CD4-positive, alpha-beta T cell treated with Interleukin-17A for 1 hour (primary cell): ENCODE measurements around the gene MUSTN1.

Experiments
- DNase-seq: peaks from one replicate; pipeline ENCODE4 v3.0.0-alpha.2; 2020

MUSTN1 gene

GRCh38 chr3:52798978-52799476, 35.8 kb downstream of the MUSTN1 start:
- peak; percentile 11 for DNase-seq

DNA sequence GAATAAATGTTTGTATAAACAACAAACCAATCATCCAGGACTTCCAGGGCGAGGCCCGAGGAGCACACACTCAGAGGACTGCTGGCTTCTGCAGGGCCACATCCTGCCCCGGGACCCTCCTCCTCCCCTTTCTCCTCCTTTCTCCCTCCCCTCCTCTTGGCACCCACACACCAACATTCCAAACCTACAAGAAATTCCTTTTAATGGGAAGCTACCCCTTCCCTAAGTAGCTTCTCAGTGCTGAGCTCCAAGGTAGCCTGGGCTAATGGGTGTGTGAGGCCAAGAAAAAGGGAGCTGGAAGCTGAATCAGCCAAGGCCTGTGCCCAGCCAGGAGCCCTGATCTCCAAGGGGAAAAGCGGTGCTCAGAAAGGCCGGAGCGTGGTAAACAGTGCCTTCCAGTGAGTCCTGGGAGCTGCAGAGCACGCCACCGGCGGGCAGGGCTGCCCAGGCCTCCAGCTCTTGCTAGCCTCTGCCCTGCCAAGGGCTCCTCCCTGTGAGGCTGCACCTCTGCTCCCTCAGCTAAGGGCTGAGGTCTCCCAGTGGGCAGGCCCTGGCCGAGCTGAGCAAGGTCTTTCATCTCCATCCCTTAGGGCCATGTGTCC, 36.3 kb downstream of the MUSTN1 start:
- DNase-seq, result no peak

GRCh38 chr3:52796411-52796810, 38.4 kb downstream of the MUSTN1 start:
- DNase-seq, result no peak

- no peak for DNase-seq
These were observed 39.4 kb downstream of the MUSTN1 start for GRCh38 chr3:52795298-52795900.

- no peak for DNase-seq
These were observed 40.2 kb downstream of the MUSTN1 start, which contains the start of gene ITIH3 for GRCh38 chr3:52794612-52795099. Gene ITIH3, plus strand, starts transcription at chr3:52794796. Its CDS starts 8 bp downstream, at chr3:52794804.

DNA sequence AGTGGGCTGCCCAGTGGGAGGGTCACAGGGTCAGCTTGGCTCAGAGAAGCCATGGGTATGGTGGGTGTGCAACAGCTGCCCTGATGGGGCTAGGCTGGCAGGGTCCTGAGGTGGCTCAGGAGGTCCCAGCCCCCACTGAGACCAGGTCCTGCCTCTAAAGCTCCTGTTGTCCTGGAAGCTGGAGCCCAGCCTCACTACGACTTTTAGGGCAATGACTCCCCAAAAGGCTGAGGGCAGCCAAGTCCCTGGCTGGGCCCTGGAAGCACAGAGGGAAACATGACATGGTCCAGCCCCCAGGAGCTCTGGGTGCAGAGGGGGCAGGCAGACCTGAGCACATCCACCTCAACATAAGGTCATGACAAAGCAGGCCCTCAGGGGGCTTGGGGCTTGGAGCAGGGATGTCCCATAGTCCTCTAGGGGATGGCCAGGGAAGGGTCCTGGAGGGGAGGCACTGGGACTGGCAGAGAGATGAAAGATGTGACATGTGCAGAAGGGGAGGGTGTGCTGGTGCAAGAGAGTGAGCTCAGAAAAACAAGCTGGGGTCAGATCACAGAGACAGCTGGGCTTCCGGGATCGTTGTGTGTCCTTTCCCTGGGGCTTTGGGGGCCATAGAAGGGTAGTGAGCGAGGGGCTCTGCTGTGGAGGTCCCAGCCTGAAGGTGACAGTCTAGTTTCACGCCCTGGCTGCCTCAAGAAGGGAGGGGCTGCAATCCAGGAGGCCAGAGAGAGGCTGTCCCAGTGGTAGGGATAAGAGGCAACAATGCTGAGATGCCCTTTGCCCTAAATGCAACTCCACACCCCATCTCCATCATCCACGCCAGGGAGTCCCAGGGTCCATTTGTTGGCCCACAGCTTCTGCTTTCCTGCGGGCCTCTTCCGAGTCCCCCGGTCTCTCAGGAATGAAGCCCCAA, 40.9 kb downstream of the MUSTN1 start:
- no peak for DNase-seq

DNA sequence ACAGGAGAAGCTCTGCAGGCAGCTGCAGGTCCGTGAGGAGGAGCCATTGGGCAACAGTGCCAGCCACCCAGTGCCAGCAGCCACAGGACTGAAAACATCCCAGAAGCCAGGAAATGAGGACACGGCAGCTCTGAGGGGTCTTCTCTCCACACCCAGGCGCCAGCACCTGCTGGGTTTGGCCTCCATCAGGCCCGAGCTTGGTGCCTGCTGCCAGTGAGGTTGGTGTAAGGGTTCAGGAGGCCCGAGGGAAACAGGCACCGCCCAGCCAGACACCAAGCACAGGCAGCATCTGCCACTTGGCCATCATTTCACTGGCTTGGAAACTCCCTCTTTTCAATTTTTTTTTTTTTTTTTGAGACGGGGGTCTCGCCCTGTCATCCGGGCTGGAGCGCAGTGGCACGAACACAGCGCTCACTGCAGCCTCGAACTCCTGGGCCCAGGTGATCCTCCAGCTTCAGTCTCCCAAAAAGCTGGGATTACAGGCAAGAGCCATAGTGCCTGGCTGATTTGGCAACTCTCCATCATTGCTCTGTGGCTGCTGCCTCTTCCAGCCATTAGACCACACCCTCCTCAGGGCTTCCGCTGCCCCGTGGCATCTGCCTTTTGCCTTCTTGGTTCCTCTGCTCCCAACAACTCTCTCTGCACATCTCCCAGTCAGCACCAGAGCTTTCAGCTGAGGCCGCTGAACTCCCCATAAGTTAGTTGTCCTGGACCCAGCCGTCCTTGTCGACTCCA, 41.7 kb downstream of the MUSTN1 start:
- DNase-seq, result no peak

DNA sequence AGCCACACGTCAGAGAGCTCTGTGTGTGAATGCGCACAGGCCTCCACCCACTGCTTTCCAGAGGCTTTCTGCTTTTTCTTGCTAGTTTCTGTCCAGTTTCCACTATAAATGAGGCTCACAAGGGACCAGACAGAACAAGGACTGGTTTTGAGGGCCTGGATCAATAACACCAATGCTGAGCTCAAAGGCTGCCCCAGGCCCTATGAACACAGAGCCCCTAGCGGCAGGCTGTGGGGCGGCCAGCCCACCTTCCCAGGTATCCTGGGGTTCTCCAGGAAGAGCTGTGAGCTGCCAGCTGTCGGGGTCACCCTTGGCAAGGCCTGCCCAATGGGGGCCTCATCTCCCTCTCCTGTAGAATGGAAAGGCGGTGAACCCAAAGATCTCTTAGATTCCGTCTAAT, 42.4 kb downstream of the MUSTN1 start:
- DNase-seq, result no peak

DNA sequence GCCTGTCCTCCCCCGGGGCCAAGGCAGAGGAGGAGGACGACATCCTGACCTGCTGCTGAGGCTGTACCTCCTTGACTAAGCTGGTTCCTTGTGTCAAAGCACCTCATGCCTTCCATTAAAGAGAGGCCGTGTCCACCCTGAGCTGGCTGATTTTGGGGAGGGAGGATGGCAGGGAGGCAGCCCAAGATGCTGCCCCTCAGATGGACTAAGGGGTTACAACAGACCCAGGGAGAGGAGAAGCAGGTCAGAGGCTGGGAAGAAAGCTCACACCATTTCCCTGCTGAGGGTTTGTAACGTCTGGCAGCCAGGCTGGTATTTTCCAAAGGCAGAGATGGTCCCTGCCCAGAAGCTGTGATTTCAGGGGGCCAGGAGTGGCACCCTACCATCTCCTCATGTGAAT, 42.9 kb downstream of the MUSTN1 start:
- no peak for DNase-seq

DNA sequence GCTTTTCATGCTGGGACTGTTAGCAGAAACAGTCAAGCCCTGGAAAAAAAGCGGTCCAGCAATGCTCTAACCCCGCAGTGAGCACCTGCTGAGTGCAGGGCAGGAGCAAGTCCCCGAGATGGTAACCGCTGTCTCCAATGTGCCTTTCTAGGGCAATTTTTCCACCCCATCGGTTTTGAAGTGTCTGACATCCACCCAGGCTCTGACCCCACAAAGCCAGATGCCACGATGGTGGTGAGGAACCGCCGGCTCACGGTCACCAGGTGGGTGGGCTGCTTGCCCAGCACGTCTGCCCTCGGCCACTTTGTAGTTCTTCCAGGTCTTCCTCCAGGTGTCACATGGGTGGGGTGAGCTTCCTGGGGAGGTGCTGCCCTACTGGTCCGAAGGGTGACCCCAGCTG, 43.5 kb downstream of the MUSTN1 start:
- no peak for DNase-seq

- no peak for DNase-seq
These were observed 44.1 kb downstream of the MUSTN1 start for GRCh38 chr3:52790741-52791140.

- DNase-seq, result no peak
These were observed 44.5 kb downstream of the MUSTN1 start for GRCh38 chr3:52790337-52790736.

- no peak for DNase-seq
These were observed 45.1 kb downstream of the MUSTN1 start for GRCh38 chr3:52789746-52790040.

GRCh38 chr3:52788890-52789745, 45.7 kb downstream of the MUSTN1 start:
- no peak for DNase-seq

DNA sequence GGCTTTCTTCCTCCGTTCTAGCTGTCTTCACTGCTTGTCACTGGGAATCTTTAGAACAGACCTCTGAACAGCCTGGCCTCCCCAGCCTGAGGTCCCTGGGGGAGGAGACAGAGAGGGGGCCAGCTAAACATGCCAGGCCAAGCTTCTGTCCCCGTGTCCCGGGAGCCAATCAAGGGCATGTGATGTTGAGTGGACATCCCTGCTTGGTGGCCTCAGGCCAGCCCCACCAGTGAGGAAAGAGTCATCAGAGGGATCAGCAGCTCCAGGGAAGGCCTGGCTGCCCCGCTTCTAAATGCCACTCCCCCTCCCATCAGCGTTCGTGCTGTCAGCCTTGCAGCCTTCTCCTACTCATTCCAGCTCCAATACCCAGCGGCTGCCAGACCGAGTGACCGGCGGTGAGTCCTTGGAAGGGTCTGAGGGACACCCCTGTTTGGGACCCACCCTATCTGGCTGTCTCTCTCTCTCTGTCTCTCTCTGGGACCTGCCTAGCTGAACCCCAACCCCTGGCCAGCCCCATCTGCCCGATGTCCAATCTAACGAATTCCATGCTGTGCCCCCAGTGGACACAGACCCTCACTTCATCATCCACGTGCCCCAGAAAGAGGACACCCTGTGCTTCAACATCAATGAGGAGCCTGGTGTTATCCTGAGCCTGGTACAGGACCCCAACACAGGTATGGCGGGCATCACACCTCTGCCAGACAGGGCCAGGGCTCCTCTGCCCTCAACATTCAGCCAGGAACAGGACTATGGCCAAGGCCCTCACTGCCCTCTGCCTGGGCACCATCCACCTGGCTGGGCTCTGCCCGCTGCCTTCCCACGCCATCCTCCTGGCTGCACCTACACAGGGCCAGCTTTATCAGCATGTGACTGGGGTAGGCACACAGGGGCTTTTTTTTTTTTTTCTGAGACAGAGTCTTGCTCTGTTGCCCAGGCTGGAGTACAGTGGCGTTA, 46.9 kb downstream of the MUSTN1 start:
- DNase-seq, result no peak

DNA sequence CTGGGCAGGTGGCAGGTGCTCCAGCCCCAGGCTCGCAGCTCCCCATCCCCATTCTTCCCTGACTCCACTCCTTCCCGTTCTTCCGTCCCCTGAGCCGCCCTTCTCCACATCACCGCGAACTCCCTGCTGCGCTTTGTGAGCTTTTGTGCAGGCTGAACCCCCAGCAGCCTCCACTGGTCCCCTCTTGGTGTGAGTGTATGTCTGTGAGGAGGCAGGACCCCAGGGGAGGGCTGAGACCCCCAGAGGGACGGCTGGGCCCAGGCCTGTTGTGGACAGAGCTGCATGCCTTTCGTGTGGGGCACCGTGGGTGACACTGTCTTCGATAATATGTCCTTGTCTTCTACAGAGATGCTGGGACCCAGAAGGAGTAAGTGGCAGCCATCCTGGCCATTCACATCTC, 47.6 kb downstream of the MUSTN1 start:
- DNase-seq, result no peak

DNA sequence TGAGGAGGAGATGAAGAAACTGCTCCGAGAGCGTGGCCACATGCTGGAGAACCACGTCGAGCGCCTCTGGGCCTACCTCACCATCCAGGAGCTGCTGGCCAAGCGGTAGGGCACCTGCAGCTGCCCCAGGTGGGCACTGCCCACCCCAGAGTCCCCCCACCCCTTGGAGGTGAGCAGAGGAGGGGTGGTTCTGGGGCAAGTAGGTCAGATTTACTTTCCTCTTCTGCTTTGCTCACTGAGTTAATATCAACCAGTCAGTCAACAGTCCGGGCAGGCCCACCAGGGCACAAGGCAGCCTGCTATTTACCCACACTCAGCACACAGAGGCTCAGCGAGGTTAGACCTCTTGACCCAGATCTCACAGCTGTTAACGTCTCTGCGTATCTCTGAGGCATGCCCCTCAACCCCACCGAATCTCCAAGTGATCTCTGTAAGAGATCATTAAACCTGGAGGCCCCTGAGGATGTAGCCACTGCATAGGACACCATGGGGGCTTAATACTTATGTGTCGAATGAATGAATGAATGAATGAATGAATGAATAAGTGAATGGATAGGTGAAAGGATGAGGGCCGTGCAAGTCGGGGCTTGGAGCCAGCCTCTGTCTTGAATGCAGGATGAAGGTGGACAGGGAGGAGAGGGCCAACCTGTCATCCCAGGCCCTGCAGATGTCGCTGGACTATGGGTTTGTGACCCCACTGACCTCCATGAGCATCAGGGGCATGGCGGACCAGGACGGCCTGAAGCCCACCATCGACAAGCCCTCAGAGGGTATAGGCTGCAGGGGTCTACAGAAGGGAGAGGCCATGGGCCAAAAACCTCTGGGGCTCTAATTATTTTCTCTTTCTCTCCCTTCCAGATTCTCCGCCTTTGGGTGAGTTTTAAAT, 48.2 kb downstream of the MUSTN1 start:
- DNase-seq, result no peak

DNA sequence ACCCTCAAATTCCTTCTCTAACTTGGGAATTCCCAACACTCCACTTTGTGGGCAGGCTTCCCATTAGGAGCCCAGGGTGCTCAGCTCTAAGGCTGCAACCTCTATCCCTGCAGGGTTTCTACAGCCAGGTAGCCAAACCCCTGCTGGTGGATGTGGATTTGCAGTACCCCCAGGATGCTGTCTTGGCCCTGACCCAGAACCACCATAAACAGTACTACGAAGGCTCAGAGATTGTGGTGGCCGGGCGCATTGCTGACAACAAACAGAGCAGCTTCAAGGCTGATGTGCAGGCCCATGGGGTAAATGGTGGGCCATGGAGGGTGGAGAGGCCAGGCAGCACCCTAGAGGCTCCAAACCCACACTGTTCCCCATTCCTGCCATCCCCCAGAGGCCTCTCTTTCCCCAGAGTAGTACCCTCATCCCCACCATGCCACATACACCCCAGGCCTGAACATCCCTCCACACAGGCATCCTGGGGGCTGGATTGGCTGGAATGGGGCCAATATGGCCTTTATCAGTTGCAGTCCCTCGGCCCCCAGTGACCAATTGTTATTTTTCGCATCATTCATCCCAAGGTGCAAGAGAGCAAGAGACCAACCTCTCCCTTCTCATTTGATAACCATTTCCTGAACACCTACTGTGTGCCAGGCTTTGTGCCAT, 49.8 kb downstream of the MUSTN1 start:
- DNase-seq, result no peak

GRCh38 chr3:52784021-52784621, 50.7 kb downstream of the MUSTN1 start:
- no peak for DNase-seq
